ENCODE data around the gene ZDHHC12. TPM values are rescaled to one million over a fixed set of nuclear protein-coding genes. Genes with fewer than 3 reads are reported as not detected.

Gene ZDHHC12
- 10 to 100 TPM; 45.3 to 49.5 TPM for total RNA-seq

- POLR2A ChIA-PET, result interaction anchor here (0.6 to 1.2 kb wide), 10 partner anchors 22 to 401 kb away, joined by 3 to 4 read pairs (median 3); partner anchors contain the start of genes ENDOG, PKN3 and SPOUT1
- Mint-ChIP-seq H3K36me3 (ENCODE audit: low read depth) (peaks cover 15% of the 10 kb centered on the region), H3K9me3 (ENCODE audit: low read depth) (no peaks in the 10 kb centered on the region), H3K27ac (peak within 1 kb of the TSS; percentile 94), H3K4me1 (peaks cover 25% of the 10 kb centered on the region), H3K4me3 (peak within 1 kb of the TSS; percentile 95), H3K27me3 (no peaks in the 10 kb centered on the region)
- peak; percentile 100 for DNase-seq
- intact Hi-C loops (cut with DNase I, micrococcal nuclease), result loop anchor here (1.0 to 10.0 kb wide), 25 partner anchors 22 to 564 kb away; partner anchors contain the start of genes DYNC2I2 (in 2 of the 2), SET (in 2 of the 2), SPTAN1 (in 2 of the 2) and ZER1 (in 2 of the 2)
- CTCF ChIA-PET, result interaction anchor here (0.6 to 1.8 kb wide), 6 partner anchors 20 to 94 kb away, joined by 3 to 6 read pairs (median 3); partner anchors contain the start of gene PKN3
- peak; percentile 98 for ATAC-seq
Measured at GRCh38 chr9:128723866-128724743, at the start of gene ZDHHC12. Gene ZDHHC12 (minus strand): TSS chr9:128724127. CDS start chr9:128724093, 34 bp downstream.

GRCh38 chr9:128773049-128773448 lies 49.1 kb upstream of the ZDHHC12 start:
- Mint-ChIP-seq H3K4me1 (peaks cover 18% of the 10 kb centered on the region), H3K36me3 (ENCODE audit: low read depth) (no peaks in the 10 kb centered on the region), H3K27ac (peak overlapping the region; percentile 25), H3K27me3 (no peaks in the 10 kb centered on the region), H3K9me3 (ENCODE audit: low read depth) (no peaks in the 10 kb centered on the region), H3K4me3 (peak overlapping the region; percentile 82)
- intact Hi-C loops (cut with DNase I, micrococcal nuclease), result loop anchor here in 1 of 2 experiments (10.0 kb wide), 1 partner anchor 48 kb away; the partner anchor contains the start of gene ZDHHC12
- CTCF ChIA-PET, result interaction anchor here (0.7 to 2.3 kb wide), 2 partner anchors 16 to 109 kb away, joined by 3 to 11 read pairs; partner anchors contain the start of genes KYAT1 and LRRC8A
- DNase-seq, result no peak
- POLR2A ChIA-PET, result interaction anchor here (1.3 kb wide), 1 partner anchor 9 kb away, joined by 3 read pairs; no protein-coding TSS in a partner anchor
- ATAC-seq, result no peak

GRCh38 chr9:128771745-128772519 lies 48.0 kb upstream of the ZDHHC12 start, which contains the start of gene ZER1:
Gene ZER1 (minus strand): TSS chr9:128771927. CDS start chr9:128755565, 16,362 bp downstream.
- Mint-ChIP-seq H3K27me3 (no peaks in the 10 kb centered on the region), H3K9me3 (ENCODE audit: low read depth) (no peaks in the 10 kb centered on the region), H3K27ac (peak within 1 kb of the TSS; percentile 86), H3K4me1 (peaks cover 18% of the 10 kb centered on the region), H3K36me3 (ENCODE audit: low read depth) (peaks cover 5% of the 10 kb centered on the region), H3K4me3 (peak within 1 kb of the TSS; percentile 82)
- intact Hi-C loops (cut with DNase I, micrococcal nuclease), result loop anchor here (1.0 to 10.0 kb wide), 18 partner anchors 15 to 611 kb away; partner anchors contain the start of genes ENDOG (in 2 of the 2), TBC1D13 (in 2 of the 2), ZDHHC12 (in 2 of the 2) and BBLN (in 1 of the 2)
- ATAC-seq (peak; percentile 94), DNase-seq (peak; percentile 97)
- ChIA-PET POLR2A (no interaction called here), CTCF (interaction anchor here (0.6 to 2.3 kb wide), 4 partner anchors 10 to 68 kb away, joined by 3 to 11 read pairs (median 3); no protein-coding TSS in a partner anchor)

- Mint-ChIP-seq H3K4me1 (peaks cover 18% of the 10 kb centered on the region), H3K4me3 (peak overlapping the region; percentile 82), H3K27ac (peak overlapping the region; percentile 86), H3K9me3 (ENCODE audit: low read depth) (no peaks in the 10 kb centered on the region), H3K36me3 (ENCODE audit: low read depth) (peaks cover 5% of the 10 kb centered on the region), H3K27me3 (no peaks in the 10 kb centered on the region)
- intact Hi-C loops (cut with DNase I, micrococcal nuclease), result loop anchor here (1.0 to 10.0 kb wide), 18 partner anchors 16 to 610 kb away; partner anchors contain the start of genes ENDOG (in 2 of the 2), TBC1D13 (in 2 of the 2), ZDHHC12 (in 2 of the 2) and BBLN (in 1 of the 2)
- POLR2A ChIA-PET, result interaction anchor here (0.5 to 0.7 kb wide), 2 partner anchors 85 to 135 kb away, joined by 3 to 4 read pairs; no protein-coding TSS in a partner anchor
- DNase-seq (no peak), ATAC-seq (peak; percentile 34)
- CTCF ChIA-PET, result interaction anchor here (0.6 to 2.3 kb wide), 7 partner anchors 9 to 799 kb away, joined by 3 to 11 read pairs (median 3); partner anchors contain the start of genes ENDOG and SPOUT1
Measured at GRCh38 chr9:128771094-128771721, 47.3 kb upstream of the ZDHHC12 start.

- Mint-ChIP-seq H3K4me3 (peak overlapping the region; percentile 82), H3K4me1 (peaks cover 18% of the 10 kb centered on the region), H3K27me3 (no peaks in the 10 kb centered on the region), H3K9me3 (ENCODE audit: low read depth) (no peaks in the 10 kb centered on the region), H3K27ac (peak overlapping the region; percentile 86), H3K36me3 (ENCODE audit: low read depth) (peaks cover 5% of the 10 kb centered on the region)
- intact Hi-C loops (cut with DNase I, micrococcal nuclease), result loop anchor here (1.0 to 10.0 kb wide), 18 partner anchors 17 to 610 kb away; partner anchors contain the start of genes ENDOG (in 2 of the 2), TBC1D13 (in 2 of the 2), ZDHHC12 (in 2 of the 2) and BBLN (in 1 of the 2)
- no peak for ATAC-seq
- CTCF ChIA-PET, result interaction anchor here (0.6 to 2.3 kb wide), 6 partner anchors 8 to 800 kb away, joined by 3 to 11 read pairs (median 4); partner anchors contain the start of genes ENDOG and SPOUT1
- no peak for DNase-seq
- POLR2A ChIA-PET, result interaction anchor here (0.5 to 0.7 kb wide), 2 partner anchors 84 to 135 kb away, joined by 3 to 4 read pairs; no protein-coding TSS in a partner anchor
Measured at GRCh38 chr9:128770286-128771030, 46.5 kb upstream of the ZDHHC12 start.

- ATAC-seq (no peak), DNase-seq (no peak)
- no peak overlapping the region for H3K27ac Mint-ChIP-seq
- H3K27me3 Mint-ChIP-seq, result no peaks in the 10 kb centered on the region
- POLR2A ChIA-PET, result no interaction called here
- no peak overlapping the region for H3K4me3 Mint-ChIP-seq
- CTCF ChIA-PET, result interaction anchor here (0.6 to 1.0 kb wide), 2 partner anchors 23 to 707 kb away, joined by 3 read pairs; no protein-coding TSS in a partner anchor
- peaks cover 5% of the 10 kb centered on the region for H3K36me3 Mint-ChIP-seq (ENCODE audit: low read depth)
- H3K4me1 Mint-ChIP-seq, result peaks cover 18% of the 10 kb centered on the region
- no peaks in the 10 kb centered on the region for H3K9me3 Mint-ChIP-seq (ENCODE audit: low read depth)
- intact Hi-C loops (cut with DNase I, micrococcal nuclease), result no loop called here
Measured at GRCh38 chr9:128768606-128769005, 44.7 kb upstream of the ZDHHC12 start.

GRCh38 chr9:128765499-128765898 lies 41.6 kb upstream of the ZDHHC12 start:
- Mint-ChIP-seq H3K4me1 (peaks cover 14% of the 10 kb centered on the region), H3K4me3 (no peak overlapping the region), H3K27me3 (no peaks in the 10 kb centered on the region), H3K9me3 (ENCODE audit: low read depth) (no peaks in the 10 kb centered on the region), H3K36me3 (ENCODE audit: low read depth) (peaks cover 5% of the 10 kb centered on the region), H3K27ac (no peak overlapping the region)
- intact Hi-C loops (cut with DNase I, micrococcal nuclease), result no loop called here
- CTCF ChIA-PET, result no interaction called here
- POLR2A ChIA-PET, result interaction anchor here (0.5 kb wide), 1 partner anchor 1719 kb away, joined by 3 read pairs; no protein-coding TSS in a partner anchor
- DNase-seq (no peak), ATAC-seq (no peak)

- ATAC-seq (peak; percentile 53), DNase-seq (no peak)
- Mint-ChIP-seq H3K4me3 (no peak overlapping the region), H3K27me3 (no peaks in the 10 kb centered on the region), H3K4me1 (peaks cover 7% of the 10 kb centered on the region), H3K9me3 (ENCODE audit: low read depth) (no peaks in the 10 kb centered on the region), H3K27ac (no peak overlapping the region), H3K36me3 (ENCODE audit: low read depth) (peaks cover 5% of the 10 kb centered on the region)
- intact Hi-C loops (cut with DNase I, micrococcal nuclease), result no loop called here
- ChIA-PET POLR2A (interaction anchor here (0.6 kb wide), 1 partner anchor 300 kb away, joined by 3 read pairs; no protein-coding TSS in a partner anchor), CTCF (interaction anchor here (0.6 kb wide), 2 partner anchors 183 to 592 kb away, joined by 3 to 6 read pairs; no protein-coding TSS in a partner anchor)
Measured at GRCh38 chr9:128764361-128764760, 40.4 kb upstream of the ZDHHC12 start.

GRCh38 chr9:128762671-128763449 lies 38.9 kb upstream of the ZDHHC12 start:
- Mint-ChIP-seq H3K27me3 (no peaks in the 10 kb centered on the region), H3K36me3 (ENCODE audit: low read depth) (peaks cover 4% of the 10 kb centered on the region), H3K4me3 (no peak overlapping the region), H3K9me3 (ENCODE audit: low read depth) (no peaks in the 10 kb centered on the region), H3K4me1 (peaks cover 3% of the 10 kb centered on the region), H3K27ac (no peak overlapping the region)
- ATAC-seq (no peak), DNase-seq (no peak)
- ChIA-PET POLR2A (no interaction called here), CTCF (interaction anchor here (0.7 kb wide), 1 partner anchor 241 kb away, joined by 3 read pairs; no protein-coding TSS in a partner anchor)
- intact Hi-C loops (cut with DNase I, micrococcal nuclease), result no loop called here
